IMR-90 (cell line): ENCODE measurements around the gene DENND2C. TPM values are rescaled to one million over a fixed set of nuclear protein-coding genes. Genes with fewer than 3 reads are reported as not detected.

Experiments used
- ATAC-seq: fragments of 200-7000 bp; cut with Tn5 transposase; 2 replicates; pipeline ENCODE4 v1.9.1; 2020; ENCODE audit warnings: low read depth, mild to moderate bottlenecking, moderate library complexity
- BruUV-seq: library from RNA; stranded (reverse); fragments of 400-500 nt; replicated peaks from 2 replicates; lab custom pipeline; 2021; lab: Mats Ljungman, UMichigan
- CTCF ChIA-PET: fragments of 300-600 bp; formaldehyde crosslinking; extraction: SDS; loops from one replicate; lab custom pipeline; 2021; ENCODE audit warnings: antibody characterized with exemption; lab: Yijun Ruan, JAX
- POLR2A ChIA-PET: fragments of 300-600 bp; sonication (Branson Sonifier 250); formaldehyde crosslinking; loops from one replicate; lab custom pipeline; 2022; ENCODE audit warnings: antibody characterized with exemption; ENCODE audit not compliant: unreplicated experiment; lab: Charles Lee
- DNase-seq: peaks from one replicate; pipeline ENCODE4 v3.0.0; 2013
- H2AFZ ChIP-seq: replicated peaks from 2 replicates; pipeline ENCODE3; 2013; ENCODE audit warnings: low read length, mild to moderate bottlenecking; ENCODE audit not compliant: poor library complexity
- H2AK5ac ChIP-seq: 2 replicates; pipeline ENCODE4 v1.6.1; 2013; ENCODE audit warnings: low read depth, low read length, inconsistent platforms
- H2AK9ac ChIP-seq: replicated peaks from 2 replicates; pipeline ENCODE3; 2013; ENCODE audit warnings: mild to moderate bottlenecking, low read depth, low read length, moderate library complexity; ENCODE audit not compliant: poor library complexity
- H2BK120ac ChIP-seq: 2 replicates; pipeline ENCODE4 v1.6.1; 2013; ENCODE audit warnings: low read depth, low read length, inconsistent platforms
- H2BK15ac ChIP-seq: 3 replicates; pipeline ENCODE4 v1.6.1; 2013; ENCODE audit warnings: low read depth, low read length, inconsistent platforms
- H2BK20ac ChIP-seq: 2 replicates; pipeline ENCODE4 v1.6.1; 2013; ENCODE audit warnings: low read depth, mild to moderate bottlenecking, inconsistent platforms, low read length, moderate library complexity
- H2BK5ac ChIP-seq: 2 replicates; pipeline ENCODE4 v1.6.1; 2013; ENCODE audit warnings: mild to moderate bottlenecking, low read depth, low read length, inconsistent platforms; ENCODE audit not compliant: poor library complexity, severe bottlenecking
- H3K14ac ChIP-seq: replicated peaks from 2 replicates; pipeline ENCODE4 v1.6.1; 2013; ENCODE audit warnings: low read depth, low read length, inconsistent platforms
- H3K18ac ChIP-seq: 2 replicates; pipeline ENCODE4 v1.6.1; 2013; ENCODE audit warnings: low read depth, low read length, control low read depth
- H3K23ac ChIP-seq: 2 replicates; pipeline ENCODE4 v1.6.1; 2013; ENCODE audit warnings: low read depth, low read length, inconsistent platforms
- H3K27ac ChIP-seq: 2 replicates; pipeline ENCODE4 v1.5.1; 2013; ENCODE audit warnings: mild to moderate bottlenecking, control low read depth, low read length; ENCODE audit not compliant: insufficient read depth
- H3K27me3 ChIP-seq: 2 replicates; pipeline ENCODE4 v1.6.1; 2013; ENCODE audit warnings: low read length; ENCODE audit not compliant: control insufficient read depth, insufficient read depth
- H3K36me3 ChIP-seq: 2 replicates; pipeline ENCODE4 v1.6.1; 2013; ENCODE audit warnings: low read length, mixed read lengths; ENCODE audit not compliant: control insufficient read depth, insufficient read depth
- H3K4ac ChIP-seq: 2 replicates; pipeline ENCODE4 v1.6.1; 2013; ENCODE audit warnings: low read depth, low read length, inconsistent platforms
- H3K4me1 ChIP-seq: 2 replicates; pipeline ENCODE4 v1.6.1; 2013; ENCODE audit warnings: low read length, mixed read lengths; ENCODE audit not compliant: control insufficient read depth, insufficient read depth
- H3K4me2 ChIP-seq: 2 replicates; pipeline ENCODE4 v1.6.1; 2013; ENCODE audit warnings: low read depth, mild to moderate bottlenecking, control low read depth, low read length, moderate library complexity
- H3K4me3 ChIP-seq: 2 replicates; pipeline ENCODE4 v1.5.1; 2013; ENCODE audit warnings: low read depth, mild to moderate bottlenecking, control low read depth, low read length, moderate library complexity; ENCODE audit not compliant: insufficient read depth
- H3K56ac ChIP-seq: 2 replicates; pipeline ENCODE4 v1.6.1; 2013; ENCODE audit warnings: low read length, inconsistent platforms; ENCODE audit not compliant: insufficient read depth; ENCODE audit errors: extremely low read depth
- H3K79me1 ChIP-seq, 2 experiments: 2 replicates each; pipeline ENCODE4 v1.6.1; 2013; ENCODE audit warnings: low read length in 2 of 2, inconsistent platforms in 1 of 2, low read depth in 1 of 2
- H3K9ac ChIP-seq: 2 replicates; pipeline ENCODE4 v1.6.1; 2013; ENCODE audit warnings: low read depth, low read length, control low read depth
- H3K9me1 ChIP-seq: 2 replicates; pipeline ENCODE4 v1.6.1; 2013; ENCODE audit warnings: low read length, inconsistent platforms; ENCODE audit not compliant: insufficient read depth
- H3K9me3 ChIP-seq: 2 replicates; pipeline ENCODE4 v1.6.1; 2013; ENCODE audit warnings: low read length; ENCODE audit not compliant: control insufficient read depth, insufficient read depth
- H4K20me1 ChIP-seq: 2 replicates; pipeline ENCODE4 v1.6.1; 2013; ENCODE audit warnings: low read length, inconsistent platforms; ENCODE audit not compliant: insufficient read depth
- H4K5ac ChIP-seq: 2 replicates; pipeline ENCODE4 v1.6.1; 2013; ENCODE audit warnings: mild to moderate bottlenecking, low read depth, low read length, control low read depth
- H4K8ac ChIP-seq, 2 experiments: 2 replicates each; pipeline ENCODE4 v1.6.1; 2013; ENCODE audit warnings: low read depth in 2 of 2, low read length in 2 of 2, control low read depth in 1 of 2, inconsistent platforms in 1 of 2
- H4K91ac ChIP-seq: 2 replicates; pipeline ENCODE4 v1.6.1; 2013; ENCODE audit warnings: low read depth, low read length, inconsistent platforms; ENCODE audit not compliant: insufficient read depth
- MAFK ChIP-seq: IDR thresholded peaks from 2 replicates; pipeline ENCODE4 v1.6.1; 2012; ENCODE audit warnings: low read depth, low read length, improper control_type of control experiment
- SMC3 ChIP-seq: fragments of 150-350 bp; IDR thresholded peaks from 2 replicates; pipeline ENCODE4 v1.6.1; 2016; ENCODE audit warnings: low read depth, mild to moderate bottlenecking, antibody characterized with exemption, low read length, moderate library complexity
- WGBS, 2 experiments: methylation state at CpG; one replicate each; pipeline versions ENCODE4 v1.1.5 to v1.1.7; 2013; ENCODE audit warnings: missing lambda C conversion rate in 2 of 2; ENCODE audit not compliant: insufficient read length in 1 of 2; ENCODE audit errors: extremely low coverage in 2 of 2; 5-methylcytosine and 5-hydroxymethylcytosine counted together
- dilution Hi-C: fragments of 300-500 bp; cut with HindIII; formaldehyde crosslinking; loops from one replicate; pipeline ENCODE4 v1.14.3; 2018; ENCODE audit warnings: low sequenced_read_pairs; ENCODE audit not compliant: unreplicated experiment
- in situ Hi-C: fragments of 300-500 bp; cut with MboI; formaldehyde crosslinking; loops from 3 replicates; pipeline ENCODE4 v1.14.3; 2019; ENCODE audit warnings: low sequenced_read_pairs, inconsistent platforms, mixed read lengths
- intact Hi-C: fragments of 100-400 bp; cut with micrococcal nuclease; formaldehyde crosslinking; loops from 2 replicates; pipeline ENCODE4 v1.10.0; 2022
- polyA plus RNA-seq, 3 experiments: library from polyadenylated mRNA; depleted of rRNA; stranded (reverse); fragments of >200 nt; gene quantifications; 2 replicates each; pipeline ENCODE4 v1.2.3, GENCODE V29; 2012; ENCODE audit warnings: low replicate concordance in 1 of 3
- total RNA-seq: library from RNA; depleted of rRNA; stranded (reverse); fragments of >200 nt; gene quantifications from 2 replicates; pipeline ENCODE4 v1.2.3, GENCODE V29; 2012

Gene DENND2C
- total and polyA plus RNA-seq, 2 of the 4 experiments (the other 2 are of a cell fraction) = 0.58 to 2.2 TPM

GRCh38 chr1:114703242-114703641 is 33.4 kb upstream of the DENND2C start:
- CTCF ChIA-PET = no interaction called here
- Histone ChIP-seq H3K4me3 (no peak overlapping the region), H2AK9ac (no peak overlapping the region), H3K9ac (no peak overlapping the region), H2AFZ (no peak overlapping the region), H3K36me3 (peaks cover 11% of the 10 kb centered on the region), H2BK15ac (no peak overlapping the region), H3K4ac (no peak overlapping the region), H4K20me1 (no peaks in the 10 kb centered on the region), H4K91ac (no peak overlapping the region), H2AK5ac (no peak overlapping the region), H2BK20ac (no peak overlapping the region), H2BK120ac (no peak overlapping the region), H3K4me1 (no peaks in the 10 kb centered on the region), H3K4me2 (no peak overlapping the region), H3K18ac (no peak overlapping the region), H3K27ac (no peak overlapping the region), H3K23ac (no peak overlapping the region), H3K27me3 (no peaks in the 10 kb centered on the region; the same call in 1 of the 2 replicates), H3K9me1 (no peaks in the 10 kb centered on the region), H4K8ac (no peak overlapping the region), H3K9me3 (no peaks in the 10 kb centered on the region), H3K79me1 (peaks cover 0 to 4% of the 10 kb centered on the region in 2 experiments; a peak in 2 of 4 replicates), H4K5ac (no peak overlapping the region), H3K56ac (no peak overlapping the region), H2BK5ac (no peak overlapping the region), H3K14ac (no peak overlapping the region)
- dilution Hi-C loops (no loop called here), intact Hi-C loops (no loop called here), in situ Hi-C loops (loop anchor here (25.0 kb wide), 1 partner anchor 741 kb away; no protein-coding TSS in a partner anchor)
- DNase-seq (no peak), ATAC-seq (no peak)
- TF ChIP-seq MAFK = no peak
- no peak for TF ChIP-seq SMC3
- no CpG with 5 or more reads among the region's 1 CpG for WGBS, 2 experiments
- POLR2A ChIA-PET = no interaction called here
- BruUV-seq = no TSS peak
